Esophagus squamous epithelium (tissue), 5 donors: ENCODE results near the gene SEC31A. TPM values are rescaled to one million over a fixed set of nuclear protein-coding genes. Genes with fewer than 3 reads are reported as not detected.

ENCODE experiments used
- DNase-seq: peaks from one replicate; lab custom pipeline; 2025; lab: John Stamatoyannopoulos, UW
- H3K27ac ChIP-seq, 4 donors: fragments of 200-600 bp; sonication (generic); one replicate each; pipeline ENCODE4 v1.5.1; 2016 to 2019; ENCODE audit warnings: mild to moderate bottlenecking in 1 of 4
- H3K27me3 ChIP-seq, 4 donors: fragments of 200-600 bp; sonication (generic); 1 replicate in 3 of 4; 2 replicates in 1 of 4; pipeline versions ENCODE4 v1.5.1 to v1.6.0; 2017 to 2021; ENCODE audit warnings: antibody characterized with exemption in 1 of 4
- H3K36me3 ChIP-seq, 3 donors: fragments of 200-600 bp; sonication (generic); one replicate each; pipeline ENCODE4 v1.5.1; 2016 to 2019
- H3K4me1 ChIP-seq, 3 donors: fragments of 200-600 bp; sonication (generic); one replicate each; pipeline ENCODE4 v1.5.1; 2017 to 2019
- H3K4me3 ChIP-seq, 4 donors: fragments of 200-600 bp; sonication (generic); 1 replicate in 3 of 4; 2 replicates in 1 of 4; pipeline ENCODE4 v1.5.1; 2016 to 2019; ENCODE audit warnings: mild to moderate bottlenecking in 2 of 4, moderate library complexity in 1 of 4
- H3K9me3 ChIP-seq, 3 donors: fragments of 200-600 bp; sonication (generic); one replicate each; pipeline ENCODE4 v1.5.1; 2016 to 2019
- POLR2A ChIP-seq, 4 donors: fragments of 450-650 bp; IDR thresholded peaks; one replicate each; pipeline ENCODE4 v1.6.1; 2017; ENCODE audit warnings: antibody characterized with exemption in 4 of 4, mild to moderate bottlenecking in 4 of 4, moderate library complexity in 3 of 4
- WGBS, 2 donors: methylation state at CpG; one replicate each; pipeline ENCODE4 v1.1.5; 2018; 5-methylcytosine and 5-hydroxymethylcytosine counted together
- intact Hi-C: fragments of 100-400 bp; cut with DNase I; formaldehyde crosslinking; loops from one replicate; pipeline ENCODE4 v1.15.0; 2022
- total RNA-seq, 4 donors: library from RNA; depleted of rRNA; stranded (reverse); fragments of >200 nt; gene quantifications; one replicate each; pipeline ENCODE4 v1.1.0, GENCODE V29; 2016
- TF ChIP-seq, protein P1 (sequence below), 6 experiments: fragments of 450-650 bp in 4 of 6; fragments of 200-600 bp in 2 of 6; sonication (generic) in 2 of 6; IDR thresholded peaks; one replicate each; pipeline ENCODE4 v1.5.1; 2016 to 2019; ENCODE audit warnings: antibody characterized with exemption in 6 of 6, mild to moderate bottlenecking in 4 of 6, moderate library complexity in 4 of 6
- donor health status: DM: yes; HTN: yes; CAD: no.

Gene SEC31A
- total RNA-seq, 4 donors from 2014 or later = 88.8 to 161 (median 128) TPM

DNA sequence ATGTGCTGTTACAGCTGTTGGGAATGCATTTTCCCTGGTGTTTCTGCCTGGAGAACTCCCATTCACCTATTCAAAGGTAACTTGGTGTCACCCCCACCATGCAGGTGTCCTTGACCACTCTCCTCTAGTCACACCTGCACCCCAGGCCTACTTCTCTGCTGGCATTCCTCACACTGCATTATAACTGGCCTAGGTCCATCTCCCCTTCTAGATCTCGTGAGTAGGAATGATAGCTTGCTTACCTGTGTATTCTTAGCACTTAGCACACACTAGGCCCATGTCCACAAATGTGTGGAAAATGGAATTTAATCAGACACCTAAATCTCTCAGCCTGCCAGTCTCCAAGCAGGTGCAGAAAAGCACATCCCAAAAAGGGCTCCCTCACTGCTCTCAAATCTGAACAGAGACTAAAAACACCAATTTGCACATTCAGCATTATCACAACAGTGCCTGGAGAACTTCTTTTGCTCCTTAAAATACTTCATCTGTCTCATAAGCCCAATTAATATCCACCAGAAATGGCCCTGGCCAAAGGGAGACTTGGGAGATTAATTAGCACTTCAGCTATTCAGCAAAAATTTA, 110.7 kb downstream of the SEC31A start:
- intact Hi-C loops = no loop called here
- Histone ChIP-seq H3K27ac (no peak overlapping the region), H3K36me3 (no peaks in the 10 kb centered on the region), H3K9me3 (no peaks in the 10 kb centered on the region), H3K4me1 (peaks cover 6 to 18% (median 13%) of the 10 kb centered on the region in 3 donors), H3K27me3 (no peaks in the 10 kb centered on the region), H3K4me3 (no peak overlapping the region)
- no peak for DNase-seq
- 57 to 77% methylated on average over 1 of the region's 1 CpG for WGBS, 2 donors
- TF ChIP-seq, protein P1, sequence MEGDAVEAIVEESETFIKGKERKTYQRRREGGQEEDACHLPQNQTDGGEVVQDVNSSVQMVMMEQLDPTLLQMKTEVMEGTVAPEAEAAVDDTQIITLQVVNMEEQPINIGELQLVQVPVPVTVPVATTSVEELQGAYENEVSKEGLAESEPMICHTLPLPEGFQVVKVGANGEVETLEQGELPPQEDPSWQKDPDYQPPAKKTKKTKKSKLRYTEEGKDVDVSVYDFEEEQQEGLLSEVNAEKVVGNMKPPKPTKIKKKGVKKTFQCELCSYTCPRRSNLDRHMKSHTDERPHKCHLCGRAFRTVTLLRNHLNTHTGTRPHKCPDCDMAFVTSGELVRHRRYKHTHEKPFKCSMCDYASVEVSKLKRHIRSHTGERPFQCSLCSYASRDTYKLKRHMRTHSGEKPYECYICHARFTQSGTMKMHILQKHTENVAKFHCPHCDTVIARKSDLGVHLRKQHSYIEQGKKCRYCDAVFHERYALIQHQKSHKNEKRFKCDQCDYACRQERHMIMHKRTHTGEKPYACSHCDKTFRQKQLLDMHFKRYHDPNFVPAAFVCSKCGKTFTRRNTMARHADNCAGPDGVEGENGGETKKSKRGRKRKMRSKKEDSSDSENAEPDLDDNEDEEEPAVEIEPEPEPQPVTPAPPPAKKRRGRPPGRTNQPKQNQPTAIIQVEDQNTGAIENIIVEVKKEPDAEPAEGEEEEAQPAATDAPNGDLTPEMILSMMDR (IDR thresholded peaks at IDR 0.05) = no peak

DNA sequence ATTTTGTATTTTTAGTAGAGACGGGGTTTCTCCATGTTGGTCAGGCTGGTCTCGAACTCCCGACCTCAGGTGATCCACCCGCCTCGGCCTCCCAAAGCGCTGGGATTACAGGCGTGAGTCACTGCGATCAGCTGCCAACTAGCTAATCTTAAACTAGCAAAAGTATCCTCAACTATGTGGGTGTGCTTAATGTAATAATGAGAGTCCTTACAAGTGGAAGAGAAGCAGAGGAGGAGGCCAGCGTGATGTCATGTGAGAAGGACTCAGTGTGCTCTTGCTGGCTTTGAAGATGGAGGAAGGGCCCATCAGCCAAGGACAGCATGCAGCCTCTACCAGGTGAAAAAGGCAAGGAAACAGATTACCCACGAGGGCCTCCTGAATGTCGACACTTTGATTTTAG, 111.9 kb downstream of the SEC31A start:
- Histone ChIP-seq H3K27ac (no peak overlapping the region), H3K4me3 (no peak overlapping the region), H3K27me3 (no peaks in the 10 kb centered on the region), H3K4me1 (peaks cover 0 to 9% (median 3%) of the 10 kb centered on the region in 3 donors), H3K36me3 (no peaks in the 10 kb centered on the region), H3K9me3 (no peaks in the 10 kb centered on the region)
- intact Hi-C loops = no loop called here
- 64 to 95% methylated on average over 2 to 4 of the region's 11 CpGs for WGBS, 2 donors
- no peak for TF ChIP-seq POLR2A (IDR thresholded peaks at IDR 0.05)
- TF ChIP-seq, protein P1 (IDR thresholded peaks at IDR 0.05) = no peak
- no peak for DNase-seq

DNA sequence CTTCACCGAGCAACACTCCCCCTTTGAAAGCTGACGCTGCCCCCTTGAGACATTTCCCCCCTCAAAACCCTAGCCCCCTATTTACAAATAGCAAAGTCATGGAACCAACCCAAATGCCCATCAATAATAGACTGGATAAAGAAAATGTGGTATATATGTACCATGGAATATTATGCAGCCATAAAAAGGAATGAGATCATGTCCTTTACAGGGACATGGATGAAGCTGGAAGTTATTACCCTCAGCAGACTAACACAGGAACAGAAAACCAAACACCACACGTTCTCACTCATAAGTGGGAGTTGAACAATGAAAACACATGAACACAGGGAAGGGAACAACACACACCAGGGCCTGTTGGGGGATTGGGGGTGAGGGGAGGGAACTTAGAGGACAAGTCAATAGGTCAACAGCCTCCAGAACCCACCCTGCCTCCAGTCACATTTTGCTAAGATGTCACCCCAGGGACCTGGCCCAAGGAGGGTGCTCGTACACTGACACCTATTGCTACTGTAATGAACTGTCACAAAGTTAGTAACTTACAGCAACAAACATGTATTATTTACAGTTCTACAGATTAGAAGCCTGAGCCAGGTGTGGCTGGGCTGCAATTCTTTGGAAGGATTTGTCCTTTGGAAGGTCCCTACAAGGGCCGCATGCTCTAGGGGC, 113.0 kb downstream of the SEC31A start:
- no peaks in the 10 kb centered on the region for H3K27me3 ChIP-seq
- no peaks in the 10 kb centered on the region for H3K9me3 ChIP-seq
- TF ChIP-seq, protein P1 (IDR thresholded peaks at IDR 0.05) = no peak
- no peak for TF ChIP-seq POLR2A (IDR thresholded peaks at IDR 0.05)
- DNase-seq = no peak
- WGBS, 2 donors = 91 to 95% methylated on average over 5 of the region's 5 CpGs
- H3K4me1 ChIP-seq = peaks cover 0 to 9% (median 3%) of the 10 kb centered on the region in 3 donors
- H3K36me3 ChIP-seq = no peaks in the 10 kb centered on the region
- no peak overlapping the region for H3K4me3 ChIP-seq
- intact Hi-C loops = no loop called here
- no peak overlapping the region for H3K27ac ChIP-seq

DNA sequence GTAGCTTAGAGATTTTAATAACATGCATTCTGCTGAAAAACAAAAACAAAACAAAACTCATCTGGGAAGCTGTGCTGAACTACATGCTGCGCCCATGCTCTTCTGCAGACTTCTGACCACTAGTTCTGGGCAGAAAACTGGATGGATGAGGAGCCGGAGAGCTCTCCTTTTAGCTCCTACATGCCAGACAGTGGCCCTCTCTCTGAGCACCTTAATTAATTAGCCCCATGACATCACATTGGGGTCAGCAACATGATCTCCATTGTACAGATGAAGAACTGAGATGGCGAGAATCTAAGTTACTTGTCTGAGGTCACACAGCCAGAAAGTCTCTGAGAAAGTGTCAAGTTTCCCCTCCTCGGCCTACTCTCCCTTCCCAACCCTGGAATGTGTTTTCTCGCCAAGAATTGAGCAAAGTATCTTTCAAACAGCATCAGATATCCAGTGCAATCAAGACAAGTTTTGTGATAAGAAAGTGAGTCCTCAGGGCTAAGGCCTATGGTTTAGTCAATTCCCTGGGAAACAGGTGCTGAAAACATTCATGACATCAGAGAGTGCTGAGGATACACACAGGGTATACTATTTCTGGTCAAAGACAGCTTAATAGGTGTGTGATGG, 113.9 kb downstream of the SEC31A start:
- Histone ChIP-seq H3K4me3 (no peak overlapping the region), H3K4me1 (peaks cover 0 to 9% (median 3%) of the 10 kb centered on the region in 3 donors), H3K27ac (no peak overlapping the region), H3K9me3 (no peaks in the 10 kb centered on the region), H3K27me3 (no peaks in the 10 kb centered on the region), H3K36me3 (no peaks in the 10 kb centered on the region)
- TF ChIP-seq POLR2A (IDR thresholded peaks at IDR 0.05) = no peak
- TF ChIP-seq, protein P1 (IDR thresholded peaks at IDR 0.05) = no peak
- DNase-seq = no peak
- intact Hi-C loops = no loop called here
- WGBS, 2 donors = 69 to 76% methylated on average over 5 of the region's 5 CpGs

DNA sequence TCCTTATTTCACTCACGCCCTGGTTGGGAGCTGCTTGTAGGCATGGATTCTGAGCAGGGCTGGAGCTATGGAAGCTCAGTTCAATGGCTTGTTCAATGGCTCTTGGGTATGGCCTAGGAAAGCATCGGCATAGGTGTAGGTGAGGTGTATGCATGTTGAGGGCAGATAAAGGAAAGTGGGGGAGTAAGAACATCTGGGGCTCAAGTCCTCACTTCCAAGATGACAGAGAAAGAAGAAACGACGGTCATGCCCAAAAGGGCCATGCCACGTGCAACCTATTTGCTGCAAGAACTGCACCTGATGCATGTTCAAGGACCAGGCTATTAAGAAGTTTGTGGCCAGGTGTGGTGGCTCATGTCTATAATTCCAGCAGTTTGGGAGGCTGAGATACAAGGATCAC, 115.7 kb downstream of the SEC31A start:
- no peaks in the 10 kb centered on the region for H3K4me1 ChIP-seq
- H3K27me3 ChIP-seq = no peaks in the 10 kb centered on the region
- no peak overlapping the region for H3K4me3 ChIP-seq
- no peaks in the 10 kb centered on the region for H3K36me3 ChIP-seq
- WGBS, 2 donors = 82 to 96% methylated on average over 4 of the region's 5 CpGs
- intact Hi-C loops = no loop called here
- no peak for TF ChIP-seq POLR2A (IDR thresholded peaks at IDR 0.05)
- TF ChIP-seq, protein P1 (IDR thresholded peaks at IDR 0.05) = no peak
- H3K27ac ChIP-seq = no peak overlapping the region
- H3K9me3 ChIP-seq = no peaks in the 10 kb centered on the region
- DNase-seq = no peak
